HEK293T (cell line): Measurements from ENCODE around the gene KLK1.

Experiments
- ELF4 ChIP-seq: fragments of 450-650 bp; IDR thresholded peaks from 2 replicates; pipeline ENCODE4 v1.6.1; 2017; ENCODE audit warnings: antibody characterized with exemption
- LEF1 ChIP-seq: fragments of 450-650 bp; IDR thresholded peaks from 2 replicates; pipeline ENCODE4 v1.6.1; 2017; ENCODE audit warnings: mild to moderate bottlenecking, borderline replicate concordance
- NFRKB ChIP-seq: fragments of 450-650 bp; IDR thresholded peaks from 2 replicates; pipeline ENCODE4 v1.6.1; 2016; ENCODE audit warnings: mild to moderate bottlenecking, moderate library complexity
- SP1 ChIP-seq: fragments of 450-650 bp; IDR thresholded peaks from 2 replicates; pipeline ENCODE4 v1.6.1; 2017

DNA sequence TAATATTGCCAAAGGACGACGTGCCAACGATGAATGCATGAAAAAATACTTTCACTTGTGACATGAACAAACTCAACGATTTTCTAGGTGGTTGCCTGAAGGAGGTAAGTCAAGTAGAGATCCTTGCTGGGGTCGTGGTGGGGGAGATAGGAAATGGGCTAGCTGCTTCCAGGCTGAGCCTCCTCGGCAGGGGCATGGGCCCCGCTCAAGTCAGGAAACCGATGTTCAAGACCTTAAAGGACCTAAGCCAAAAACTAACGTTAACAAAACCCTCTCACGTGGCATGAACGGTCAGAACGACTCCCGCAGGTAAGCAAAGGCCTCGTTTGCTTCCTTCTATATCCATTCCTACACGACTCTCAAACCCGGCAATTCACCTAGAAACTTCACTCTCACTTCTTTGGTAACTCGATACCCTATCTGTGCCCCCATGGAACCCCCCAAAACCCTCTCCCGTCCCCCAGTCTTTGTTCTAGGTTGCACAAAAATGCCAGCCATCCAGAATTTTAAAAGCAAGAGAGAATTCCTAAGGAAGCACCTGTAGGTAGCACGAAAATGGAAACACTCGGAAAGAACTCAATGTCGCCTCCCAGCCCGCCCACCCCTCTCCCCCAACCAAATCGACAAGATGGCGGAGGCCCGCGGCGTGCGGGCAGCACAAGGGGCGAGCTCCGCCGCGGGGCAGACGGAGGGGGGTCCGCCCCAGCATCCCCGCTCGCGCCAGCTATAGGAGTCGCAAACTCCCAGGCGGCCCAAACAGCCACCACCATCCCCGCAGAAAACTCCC lies 19.8 kb downstream of the KLK1 start:
- TF ChIP-seq SP1 (no peak), ELF4 (no peak), NFRKB (no peak), LEF1 (no peak)
